Central memory CD4-positive, alpha-beta T cell (primary cell): ENCODE results near the gene TAMM41.
A peak's percentile ranks its signal among the peaks of the same experiment; 100 is the strongest.
"Not testable (repeated sequence)": the region's sequence is repeated elsewhere in the genome, so short reads cannot be mapped to it uniquely, and the experiment has no call there.

Experiments
- DNase-seq: peaks from one replicate; pipeline ENCODE4 v3.0.0; 2022
- total RNA-seq, 3 experiments: gene quantifications; one replicate each; lab custom pipeline; 2026; lab: John Stamatoyannopoulos, UW

TAMM41 gene, protein sequence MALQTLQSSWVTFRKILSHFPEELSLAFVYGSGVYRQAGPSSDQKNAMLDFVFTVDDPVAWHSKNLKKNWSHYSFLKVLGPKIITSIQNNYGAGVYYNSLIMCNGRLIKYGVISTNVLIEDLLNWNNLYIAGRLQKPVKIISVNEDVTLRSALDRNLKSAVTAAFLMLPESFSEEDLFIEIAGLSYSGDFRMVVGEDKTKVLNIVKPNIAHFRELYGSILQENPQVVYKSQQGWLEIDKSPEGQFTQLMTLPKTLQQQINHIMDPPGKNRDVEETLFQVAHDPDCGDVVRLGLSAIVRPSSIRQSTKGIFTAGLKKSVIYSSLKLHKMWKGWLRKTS
- 19.3 to 21.8 (median 20.9) reads per million in 3 experiments for total RNA-seq

DNA sequence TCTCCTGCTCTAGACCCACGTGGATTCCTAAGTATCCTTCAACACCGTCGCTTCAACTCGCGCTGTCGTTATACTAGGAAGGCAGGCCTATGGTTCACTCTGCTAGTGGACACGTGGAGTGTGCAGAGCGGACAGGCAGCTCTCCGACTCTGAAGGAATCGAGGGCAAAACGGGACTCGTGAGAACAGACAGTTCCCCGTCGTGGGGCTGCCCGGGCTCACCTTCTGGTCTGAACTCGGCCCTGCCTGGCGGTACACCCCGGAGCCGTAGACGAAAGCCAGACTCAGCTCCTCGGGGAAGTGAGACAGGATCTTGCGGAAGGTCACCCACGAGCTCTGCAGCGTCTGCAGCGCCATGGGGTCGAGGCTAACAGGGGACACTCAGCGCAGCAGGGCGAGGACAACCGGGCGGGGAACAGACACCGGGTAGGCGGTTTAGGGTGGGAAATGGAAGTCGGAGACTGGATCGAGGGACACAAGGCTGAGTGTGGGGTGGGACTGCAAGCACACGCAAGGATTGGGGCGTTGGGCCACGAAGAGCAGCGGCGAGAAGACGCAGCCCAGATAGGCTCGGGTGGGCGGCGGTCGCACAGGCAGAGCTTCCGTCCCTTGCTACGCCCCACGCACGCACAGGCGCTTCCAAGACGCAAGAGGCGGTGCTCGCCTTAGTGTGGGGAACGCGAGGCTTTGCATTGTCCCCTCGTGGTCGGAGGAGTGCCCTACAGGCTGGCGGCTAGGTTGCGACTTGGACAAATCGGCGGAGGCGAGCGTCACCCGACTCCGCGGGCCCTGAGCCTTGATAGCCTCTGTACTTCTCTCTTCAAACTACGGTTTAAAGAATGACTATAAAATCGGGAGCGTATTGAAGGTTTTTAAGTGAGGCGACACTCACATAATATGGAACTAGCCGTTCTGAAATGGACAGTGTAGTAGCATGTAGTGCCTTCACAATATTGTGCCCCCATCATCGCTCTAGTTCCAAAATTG, at the start of gene TAMM41:
TSS of gene TAMM41 (minus strand) at position 605 of the 986 bp plus-strand sequence. CDS start at position 356, 249 bp downstream.
- DNase-seq, result peak; percentile 85

DNA sequence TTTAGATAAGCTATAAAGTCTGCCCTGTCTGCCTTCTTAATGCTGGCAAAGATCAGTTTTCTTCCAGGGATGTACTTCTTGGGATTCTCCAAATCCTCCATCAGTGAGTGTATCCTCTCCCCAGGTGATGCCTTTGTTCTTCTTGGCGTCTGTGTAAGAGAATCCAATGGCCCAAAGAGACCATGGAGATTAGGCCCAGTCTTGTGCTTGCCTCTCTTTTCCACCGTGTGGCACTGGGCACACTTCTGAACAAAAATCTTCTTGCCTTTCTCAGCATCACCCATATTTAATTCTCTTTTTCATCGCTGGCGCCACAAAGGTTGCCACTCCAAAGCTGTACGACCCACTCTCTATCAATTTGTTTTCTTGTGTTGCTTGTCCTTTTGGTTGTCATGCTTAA, 32.2 kb upstream of the TAMM41 start:
- no peak for DNase-seq

DNA sequence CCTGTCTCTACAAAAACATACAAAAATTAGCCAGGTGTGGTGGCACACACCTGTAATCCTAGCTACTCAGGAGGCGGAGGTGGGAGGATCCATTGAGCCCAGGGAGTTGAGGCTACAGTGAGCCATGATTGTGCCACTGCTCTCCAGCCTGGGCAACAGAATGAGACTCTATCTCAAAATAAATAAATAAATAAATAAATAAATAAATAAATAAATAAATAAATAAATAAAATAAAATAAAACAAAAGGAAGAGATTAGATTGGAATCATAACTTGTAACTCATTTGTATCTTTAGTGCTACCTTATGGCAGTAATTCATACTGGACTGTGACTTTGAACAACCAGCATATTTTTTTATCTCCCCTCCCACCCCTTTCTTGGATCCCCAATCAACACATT, 28.0 kb upstream of the TAMM41 start:
- not testable (repeated sequence) for DNase-seq

DNA sequence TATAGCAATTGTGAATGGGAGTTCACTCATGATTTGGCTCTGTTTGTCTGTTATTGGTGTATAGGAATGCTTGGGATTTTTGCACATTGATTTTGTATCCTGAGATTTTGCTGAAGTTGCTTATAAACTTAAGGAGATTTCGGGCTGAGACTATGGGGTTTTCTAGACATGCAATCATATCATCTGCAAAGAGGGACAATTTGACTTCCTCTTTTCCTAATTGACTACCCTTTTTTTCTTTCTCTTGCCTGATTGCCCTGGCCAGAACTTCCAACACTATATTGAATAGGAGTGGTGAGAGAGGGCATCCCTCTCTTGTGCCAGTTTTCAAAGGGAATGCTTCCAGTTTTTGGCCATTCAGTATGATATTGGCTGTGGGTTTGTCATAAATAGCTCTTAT, 17.1 kb upstream of the TAMM41 start:
- not testable (repeated sequence) for DNase-seq

DNA sequence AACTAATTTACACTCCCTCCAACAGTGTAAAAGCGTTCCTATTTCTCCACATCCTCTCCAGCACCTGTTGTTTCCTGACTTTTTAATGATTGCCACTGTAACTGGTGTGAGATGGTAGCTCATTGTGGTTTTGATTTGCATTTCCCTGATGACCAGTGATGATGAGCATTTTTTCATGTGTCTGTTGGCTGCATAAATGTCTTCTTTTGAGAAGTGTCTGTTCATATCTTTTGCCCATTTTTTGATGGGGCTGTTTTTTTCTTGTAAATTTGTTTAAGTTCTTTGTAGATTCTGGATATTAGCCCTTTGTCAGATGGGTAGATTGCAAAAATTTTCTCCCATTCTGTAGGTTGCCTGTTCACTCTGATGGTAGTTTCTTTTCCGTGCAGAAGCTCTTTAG, 15.9 kb upstream of the TAMM41 start:
- DNase-seq, result not testable (repeated sequence)

DNA sequence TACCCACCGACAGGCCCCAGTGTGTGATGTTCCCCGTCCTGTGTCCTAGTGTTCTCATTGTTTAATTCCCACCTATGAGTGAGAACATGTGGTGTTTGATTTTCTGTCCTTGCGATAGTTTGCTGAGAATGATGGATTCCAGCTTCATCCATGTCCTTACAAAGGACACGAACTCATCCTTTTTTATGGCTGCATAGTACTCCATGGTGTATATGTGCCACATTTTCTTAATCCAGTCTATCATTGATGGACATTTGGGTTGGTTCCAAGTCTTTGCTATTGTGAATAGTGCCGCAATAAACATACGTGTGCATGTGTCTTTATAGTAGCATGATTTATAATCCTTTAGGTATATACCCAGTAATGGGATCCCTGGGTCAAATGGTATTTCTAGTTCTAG, 15.5 kb upstream of the TAMM41 start:
- DNase-seq, result not testable (repeated sequence)

DNA sequence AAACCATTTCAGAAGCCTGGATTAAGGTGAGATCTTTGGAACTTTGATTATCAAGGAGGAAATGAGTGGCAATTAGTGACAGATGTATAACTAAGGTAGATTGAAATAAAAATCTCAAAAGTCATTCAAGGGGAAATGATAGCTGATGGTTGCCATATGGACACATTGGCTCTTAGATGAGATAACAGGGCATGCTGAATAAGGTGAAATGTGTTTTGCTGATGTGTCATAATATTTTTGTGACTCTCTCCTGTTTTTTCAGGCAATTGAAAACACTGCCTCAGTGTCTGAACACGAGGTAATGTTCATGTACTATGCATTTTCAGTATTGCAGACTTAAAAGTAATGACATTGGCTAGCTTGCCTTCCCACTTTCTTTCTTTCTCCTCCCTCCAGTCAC, 13.5 kb upstream of the TAMM41 start:
- DNase-seq, result not testable (repeated sequence)

DNA sequence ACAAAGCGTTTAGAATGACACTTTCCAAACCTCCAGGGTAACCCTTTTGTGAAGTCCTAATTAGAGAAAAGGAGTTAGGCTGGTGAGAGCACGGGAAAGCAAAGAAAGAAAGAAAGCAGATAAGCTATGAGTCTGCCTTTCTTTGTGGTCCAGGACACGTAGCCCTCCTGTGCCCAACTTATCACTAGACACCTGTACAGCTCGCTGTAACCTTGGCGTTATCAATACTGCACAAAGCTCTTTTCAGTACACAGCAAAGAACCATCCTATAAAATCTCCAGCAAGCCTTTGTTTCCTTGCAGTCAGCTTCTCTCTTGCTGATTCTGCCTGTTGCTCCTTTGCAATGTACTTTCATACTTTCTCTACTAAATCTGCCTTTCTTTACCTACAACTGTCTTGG, 6.8 kb upstream of the TAMM41 start:
- no peak for DNase-seq

DNA sequence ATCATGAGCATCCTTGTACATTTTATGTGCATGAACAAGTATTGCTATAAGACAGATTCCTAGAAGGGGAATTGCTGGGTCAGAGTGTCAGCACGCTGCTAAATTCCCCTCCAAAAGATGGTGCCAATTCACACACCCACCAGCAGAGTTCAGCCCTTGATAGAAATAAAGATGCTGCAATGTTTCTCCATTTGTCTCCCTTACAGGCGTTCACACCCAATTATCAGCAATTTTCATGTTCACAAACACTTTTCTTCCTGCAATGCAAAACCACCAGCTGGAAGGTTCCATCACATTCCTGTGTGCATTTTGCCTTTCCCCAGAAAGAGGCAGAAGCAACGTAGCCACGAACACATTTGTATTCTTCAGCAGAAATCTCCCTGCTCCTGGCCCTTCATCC, 3.3 kb upstream of the TAMM41 start:
- no peak for DNase-seq

DNA sequence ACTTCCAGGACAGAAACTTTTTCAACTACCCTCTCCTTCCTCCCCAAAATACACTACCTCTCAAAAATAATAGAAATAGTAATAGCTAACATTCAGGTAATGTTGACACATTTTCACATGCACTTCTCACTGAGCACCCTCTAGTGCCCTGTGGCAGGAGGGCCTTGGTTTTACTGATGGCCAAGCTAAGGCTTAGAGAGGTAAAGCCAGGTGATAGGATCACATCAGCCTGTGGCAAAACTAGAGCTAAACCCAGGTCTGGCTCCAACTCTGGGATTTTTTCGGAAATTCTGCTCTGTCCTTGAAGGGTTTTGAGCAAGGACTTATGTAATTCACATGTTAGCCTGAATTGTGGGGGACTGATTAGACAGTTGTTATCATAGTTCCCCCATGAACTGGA, 922 bp upstream of the TAMM41 start:
- peak; percentile 3 for DNase-seq

DNA sequence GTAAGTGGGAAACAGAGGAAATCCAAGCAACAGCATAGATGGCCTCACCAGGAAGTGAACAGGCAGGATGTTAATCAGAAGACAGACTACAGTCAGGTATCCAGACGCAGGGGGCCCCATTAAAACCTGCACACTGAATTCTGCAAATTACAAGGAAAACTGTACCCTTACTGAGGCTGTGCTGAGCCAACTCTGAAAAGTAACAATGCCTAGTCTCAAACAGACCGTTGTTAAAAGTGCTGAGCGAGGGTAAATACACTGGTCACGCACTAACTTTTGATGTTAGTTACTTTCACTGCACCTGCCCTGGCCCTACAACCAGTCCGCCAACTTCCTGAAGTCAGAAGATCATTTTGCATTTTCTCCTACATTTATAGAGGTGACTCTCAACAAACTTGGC, 1.0 kb downstream of the TAMM41 start:
- DNase-seq, result peak; percentile 10

DNA sequence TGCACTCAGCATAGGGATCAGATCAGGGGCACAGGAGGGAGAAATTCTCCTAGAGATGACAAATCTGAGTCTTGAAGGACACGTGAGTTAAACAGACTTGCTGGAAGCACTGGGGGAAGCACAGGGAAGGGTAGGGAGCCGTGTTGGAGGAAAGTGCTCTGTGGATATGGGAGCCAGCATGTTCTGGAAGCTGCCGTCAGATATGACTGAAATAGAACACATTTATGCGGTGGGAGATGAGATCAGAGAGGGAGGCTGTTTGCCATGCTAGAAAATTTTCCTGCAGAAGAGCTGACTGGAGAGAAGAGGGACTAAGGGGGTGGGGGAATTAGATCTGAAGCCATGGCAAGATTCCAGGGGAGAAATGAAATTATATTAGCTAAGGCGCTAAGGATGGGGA, 1.8 kb downstream of the TAMM41 start:
- no peak for DNase-seq

DNA sequence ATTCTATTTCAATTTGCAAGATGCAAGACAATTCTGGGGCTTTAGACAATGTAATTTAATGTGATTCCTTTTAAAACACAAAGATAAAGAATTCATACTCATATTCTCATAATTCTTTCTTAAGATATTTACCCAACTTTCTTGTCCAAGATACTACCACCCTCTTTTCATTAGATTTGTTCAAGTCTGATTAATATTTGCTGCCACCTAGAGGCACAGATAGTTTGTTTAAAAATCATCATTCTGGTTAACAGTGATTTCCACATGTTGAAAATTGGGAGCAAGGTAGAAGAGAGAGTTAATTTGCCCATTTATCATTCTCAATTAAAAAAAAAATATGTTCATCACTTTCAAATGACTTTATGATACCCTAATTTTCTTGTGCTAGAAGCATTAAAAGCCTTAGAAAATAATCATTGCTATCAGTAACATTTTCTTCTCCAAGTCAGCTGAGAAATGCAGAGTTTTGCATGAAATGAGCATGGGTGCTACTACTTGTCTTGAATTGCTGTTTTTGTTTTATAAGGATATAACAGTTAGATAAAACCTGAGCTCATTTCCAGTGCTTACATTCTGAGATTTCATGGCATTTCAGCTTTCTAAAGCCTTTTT, 11.6 kb downstream of the TAMM41 start:
- DNase-seq, result no peak

DNA sequence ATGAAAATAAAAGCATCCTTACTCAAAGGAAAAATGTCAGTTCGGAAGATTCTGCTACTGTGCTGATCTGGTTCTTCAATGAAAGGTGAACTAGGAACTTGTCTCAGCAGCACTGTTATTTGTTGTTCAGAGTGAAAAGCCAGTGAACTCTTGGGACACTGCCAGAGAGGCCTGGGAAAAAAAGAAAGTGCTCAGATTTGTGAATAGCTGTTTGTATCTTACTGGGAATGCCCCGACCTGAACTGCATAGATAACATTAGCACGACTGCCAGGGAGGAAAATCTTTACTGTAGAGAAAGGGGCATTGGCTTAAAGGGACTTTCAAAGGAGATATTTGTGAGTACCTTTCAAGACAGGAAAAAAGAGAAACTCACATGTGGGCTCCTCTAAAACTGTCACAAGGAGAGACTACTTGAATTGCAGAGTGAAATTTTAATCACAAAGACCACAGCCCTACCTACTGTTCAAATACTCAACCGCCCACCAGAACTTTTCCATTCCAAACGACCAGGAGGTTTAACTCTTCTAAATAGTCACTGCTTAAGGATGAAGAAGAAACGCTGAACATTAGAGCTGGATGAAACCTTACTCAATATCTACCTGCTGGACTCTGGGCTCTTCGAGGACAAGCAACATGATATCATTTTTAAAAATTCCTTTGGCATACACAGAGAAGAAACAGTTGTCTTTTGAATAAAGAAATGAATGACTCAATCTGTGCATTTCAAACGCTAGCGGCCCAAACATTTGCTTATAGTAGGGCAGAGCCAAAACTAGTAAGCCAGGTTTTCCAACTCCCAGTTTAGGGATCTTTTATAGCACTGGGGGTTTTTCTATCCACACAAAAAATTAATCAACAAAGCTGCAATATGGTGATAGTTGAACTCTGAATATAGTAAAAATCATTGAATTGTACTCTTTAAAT, 13.4 kb downstream of the TAMM41 start:
- no peak for DNase-seq

DNA sequence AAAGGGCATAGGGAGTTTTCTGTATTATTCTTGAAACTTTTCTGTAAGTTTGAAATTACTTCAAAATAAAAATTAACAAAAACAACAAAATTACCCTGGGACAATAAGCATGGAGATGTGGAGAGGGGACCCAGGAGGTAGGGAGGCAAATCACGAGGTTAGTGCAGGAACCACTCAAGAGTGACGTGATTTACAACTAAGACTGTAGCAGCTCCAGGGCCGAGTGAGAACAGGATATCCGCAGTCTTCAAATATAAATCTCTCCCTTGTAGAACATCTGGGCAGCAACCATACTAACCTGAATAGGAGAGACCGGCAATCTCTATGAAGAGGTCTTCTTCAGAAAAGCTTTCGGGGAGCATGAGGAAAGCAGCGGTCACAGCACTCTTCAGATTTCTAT, 17.3 kb downstream of the TAMM41 start:
- DNase-seq, result no peak

DNA sequence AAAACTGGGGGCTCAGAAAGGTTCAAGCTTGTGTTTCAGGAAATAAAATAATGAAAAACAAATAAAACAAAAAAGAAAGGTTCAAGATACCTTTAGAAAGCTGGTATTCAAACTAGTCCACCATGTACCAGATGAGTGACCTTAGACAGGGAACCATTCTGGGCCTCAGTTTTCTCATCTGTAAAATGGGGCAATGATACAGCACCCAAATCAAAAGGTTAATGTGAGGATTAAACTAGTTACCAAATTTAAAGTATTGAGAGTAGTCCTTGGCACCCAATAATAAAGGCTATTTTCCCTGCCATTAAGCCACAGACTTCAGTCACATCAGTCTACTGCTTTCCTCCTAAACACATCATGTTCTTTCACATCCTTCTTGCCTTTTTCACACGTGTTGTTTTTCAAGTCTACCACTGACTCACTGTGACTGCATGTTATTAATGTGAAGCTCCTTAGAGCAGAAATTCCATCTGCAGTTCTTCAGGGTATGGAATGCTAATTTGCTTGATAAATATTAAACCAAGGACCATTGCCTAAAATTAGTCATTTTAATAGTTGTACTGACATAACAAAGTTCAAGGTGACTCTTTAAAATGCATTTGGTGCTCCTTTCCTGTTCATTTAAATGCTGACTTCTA, 19.9 kb downstream of the TAMM41 start:
- no peak for DNase-seq

DNA sequence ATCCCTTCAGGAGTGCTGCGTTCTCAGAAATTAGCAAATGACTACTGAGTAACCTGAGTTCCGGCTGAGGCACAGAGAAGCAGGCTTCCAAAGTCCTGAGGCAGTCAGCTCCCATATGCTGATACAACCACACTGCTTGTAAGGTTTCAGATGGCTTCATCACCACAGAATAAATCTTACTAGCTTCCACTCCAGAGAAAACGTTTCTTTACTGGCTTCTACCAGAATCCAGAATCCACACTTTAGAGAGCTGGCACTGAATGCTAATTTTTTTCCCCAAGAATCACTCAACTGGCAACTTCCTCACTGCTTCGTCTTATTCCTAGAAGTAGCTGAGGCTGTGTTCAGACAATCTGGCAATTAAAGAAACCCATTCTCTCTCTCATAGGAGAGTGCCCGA, 21.4 kb downstream of the TAMM41 start:
- no peak for DNase-seq

DNA sequence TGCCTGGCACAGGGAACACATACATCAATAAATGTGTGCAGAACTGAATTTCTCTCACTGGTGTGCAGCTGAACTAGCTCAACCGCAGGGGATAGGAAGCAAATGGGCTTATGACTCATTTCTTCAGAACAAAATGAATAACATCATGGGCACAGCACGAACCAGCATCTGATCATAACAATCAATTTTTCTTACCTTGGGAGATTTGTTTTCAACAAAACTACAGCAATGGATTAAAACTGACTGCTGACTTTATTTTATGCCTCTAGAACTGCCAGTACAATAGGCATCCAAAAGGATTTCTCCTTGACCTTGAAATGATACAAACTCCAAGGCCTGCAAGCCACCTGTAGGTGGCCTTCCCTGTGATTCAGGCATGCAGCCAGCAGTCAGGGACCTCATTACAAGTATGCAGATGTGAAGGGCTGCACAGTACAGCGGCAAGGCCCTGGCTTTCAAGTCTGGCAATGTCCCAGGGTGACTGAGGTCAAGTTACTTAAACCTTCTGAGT, 26.1 kb downstream of the TAMM41 start:
- no peak for DNase-seq

DNA sequence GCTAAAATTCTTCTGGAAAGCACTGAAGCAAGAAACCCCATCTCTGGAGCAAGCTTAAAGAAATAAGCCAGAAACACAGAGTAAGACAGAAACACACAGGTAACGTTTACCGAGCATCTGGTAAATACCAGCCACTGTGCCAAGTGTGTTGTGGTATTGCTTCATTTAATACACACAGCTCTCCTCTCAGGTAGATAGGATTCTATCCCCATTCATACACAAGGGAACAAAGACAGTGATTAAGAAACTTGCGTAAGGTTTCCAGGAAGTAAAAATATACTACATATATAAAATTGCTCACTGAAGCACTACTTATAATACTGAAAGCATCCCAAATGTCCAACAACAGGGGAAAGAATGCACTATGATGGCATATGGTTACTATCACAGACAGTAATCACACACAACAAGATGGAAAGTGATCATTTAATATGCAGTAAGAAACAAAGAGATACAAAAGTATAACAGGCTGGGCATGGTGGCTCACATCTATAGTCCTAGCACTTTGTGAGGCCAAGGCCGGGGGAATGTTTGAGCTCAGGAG, 27.5 kb downstream of the TAMM41 start:
- DNase-seq, result no peak

DNA sequence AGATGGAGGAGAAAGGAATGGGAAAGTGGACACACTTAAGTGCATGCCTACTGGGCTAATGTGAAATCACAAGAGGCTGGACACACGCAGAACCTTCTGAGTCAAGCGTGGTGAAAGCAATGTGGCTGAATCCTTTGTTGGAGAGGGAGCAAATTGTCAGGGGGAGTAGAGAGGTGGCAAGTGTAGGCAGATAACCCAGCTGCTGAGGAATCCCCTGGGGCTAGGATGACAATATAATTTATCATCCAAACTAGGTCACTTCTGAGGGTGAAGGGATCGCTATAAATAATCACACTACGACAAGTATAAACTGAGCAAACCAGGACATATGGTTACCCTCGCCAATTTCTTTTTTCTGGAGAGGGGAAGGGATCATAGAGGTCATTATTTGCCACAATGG, 28.7 kb downstream of the TAMM41 start:
- no peak for DNase-seq

DNA sequence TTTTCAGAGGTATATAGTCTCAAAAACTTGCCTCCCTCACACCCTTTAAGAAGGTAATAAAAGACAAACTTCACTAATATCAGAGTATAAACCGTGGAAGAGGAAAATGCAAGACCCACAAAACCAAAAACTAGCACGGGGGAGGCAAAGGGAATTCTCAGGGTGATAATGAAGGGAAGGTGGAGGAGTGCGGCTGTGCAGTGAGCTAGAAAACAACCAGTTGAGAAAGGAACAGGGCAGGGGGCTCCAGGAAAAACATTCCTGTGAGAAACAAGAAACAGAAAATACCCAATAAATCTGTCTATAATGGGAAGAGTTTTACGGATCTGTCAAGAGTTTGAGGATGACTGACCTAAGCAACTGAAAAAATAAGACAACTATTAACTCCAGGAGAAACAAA, 31.6 kb downstream of the TAMM41 start:
- no peak for DNase-seq
